ENCODE results near the gene PRSS53.

The PRSS53 gene

GRCh38 chr16:31050280-31051030, 38.3 kb downstream of the PRSS53 start:
- DNase-seq (ENCODE audit: low spot score): no peak
- no peak for TF ChIP-seq CTCF (IDR thresholded peaks at IDR 0.05; ENCODE audit: extremely low read depth, missing control alignments)

- no peak for TF ChIP-seq CTCF (IDR thresholded peaks at IDR 0.05; ENCODE audit: extremely low read depth, missing control alignments)
- peak; percentile 13 for DNase-seq (ENCODE audit: low spot score)
These were observed 44.8 kb downstream of the PRSS53 start for GRCh38 chr16:31043898-31044481.

GRCh38 chr16:31043352-31043751, 45.4 kb downstream of the PRSS53 start:
- peak; percentile 28 for DNase-seq (ENCODE audit: low spot score)
- no peak for TF ChIP-seq CTCF (IDR thresholded peaks at IDR 0.05; ENCODE audit: extremely low read depth, missing control alignments)

- no peak for DNase-seq (ENCODE audit: low spot score)
- TF ChIP-seq CTCF (IDR thresholded peaks at IDR 0.05; ENCODE audit: extremely low read depth, missing control alignments): no peak
These were observed 45.9 kb downstream of the PRSS53 start for GRCh38 chr16:31042866-31043265.

GRCh38 chr16:31038993-31039392, 49.8 kb downstream of the PRSS53 start:
- TF ChIP-seq CTCF (IDR thresholded peaks at IDR 0.05; ENCODE audit: extremely low read depth, missing control alignments): no peak
- no peak for DNase-seq (ENCODE audit: low spot score)

GRCh38 chr16:31036691-31037090, 52.1 kb downstream of the PRSS53 start:
- TF ChIP-seq CTCF (IDR thresholded peaks at IDR 0.05; ENCODE audit: extremely low read depth, missing control alignments): no peak
- no peak for DNase-seq (ENCODE audit: low spot score)

- TF ChIP-seq CTCF (IDR thresholded peaks at IDR 0.05; ENCODE audit: extremely low read depth, missing control alignments): no peak
- DNase-seq (ENCODE audit: low spot score): peak; percentile 95
These were observed 54.8 kb downstream of the PRSS53 start for GRCh38 chr16:31033709-31034492.

Measured in GM20000 (cell line).